DOHH2 (cell line): ENCODE data around the gene ESPN.

Experiments used
- H3F3A ChIP-seq: fragments of 200-600 bp; sonication (generic), shearing (Covaris generic); 2 replicates; pipeline ENCODE4 v1.6.0; 2016; ENCODE audit warnings: antibody characterized with exemption, mild to moderate bottlenecking; ENCODE audit not compliant: control insufficient read depth, insufficient read depth
- H3K27ac ChIP-seq: fragments of 200-600 bp; sonication (generic); 2 replicates; pipeline ENCODE4 v1.5.1; 2014; ENCODE audit warnings: low read depth, mild to moderate bottlenecking, low read length, moderate library complexity
- H3K27me3 ChIP-seq: fragments of 200-600 bp; sonication (generic); 2 replicates; pipeline ENCODE4 v1.6.1; 2014; ENCODE audit warnings: mild to moderate bottlenecking, low read length, mixed read lengths; ENCODE audit not compliant: control insufficient read depth
- H3K36me3 ChIP-seq: fragments of 200-600 bp; sonication (generic); 2 replicates; pipeline ENCODE4 v1.6.1; 2014; ENCODE audit warnings: mild to moderate bottlenecking, low read length, moderate library complexity, mixed read lengths; ENCODE audit not compliant: control insufficient read depth
- H3K4me1 ChIP-seq: fragments of 200-600 bp; sonication (generic); 2 replicates; pipeline ENCODE4 v1.6.1; 2014; ENCODE audit warnings: mild to moderate bottlenecking, low read length, mixed read lengths; ENCODE audit not compliant: control insufficient read depth
- H3K4me2 ChIP-seq: fragments of 200-600 bp; sonication (generic); 2 replicates; pipeline ENCODE4 v1.6.0; 2014; ENCODE audit warnings: mild to moderate bottlenecking, low read length, moderate library complexity
- H3K4me3 ChIP-seq: fragments of 200-600 bp; sonication (generic); 2 replicates; pipeline ENCODE4 v1.5.1; 2014; ENCODE audit warnings: mild to moderate bottlenecking, low read length, mixed read lengths
- H3K79me2 ChIP-seq: fragments of 200-600 bp; sonication (generic); 2 replicates; pipeline ENCODE4 v1.6.1; 2014; ENCODE audit warnings: mild to moderate bottlenecking, low read length, mixed read lengths; ENCODE audit not compliant: control insufficient read depth
- H3K9me2 ChIP-seq: fragments of 200-600 bp; sonication (generic); replicated peaks from 2 replicates; pipeline ENCODE4 v1.6.1; 2014; ENCODE audit warnings: mild to moderate bottlenecking, low read length, mixed read lengths; ENCODE audit not compliant: control insufficient read depth
- H3K9me3 ChIP-seq: fragments of 200-600 bp; sonication (generic); 2 replicates; pipeline ENCODE4 v1.6.1; 2014; ENCODE audit warnings: antibody characterized with exemption, low read length, mixed read lengths; ENCODE audit not compliant: control insufficient read depth, insufficient read depth
- H4K20me1 ChIP-seq: fragments of 200-600 bp; sonication (generic); 2 replicates; pipeline ENCODE4 v1.6.0; 2014; ENCODE audit warnings: low read depth, mild to moderate bottlenecking, antibody characterized with exemption, low read length, moderate library complexity; ENCODE audit not compliant: control insufficient read depth, insufficient read depth
- CTCF ChIP-seq: fragments of 200-600 bp; sonication (generic); IDR thresholded peaks from one replicate; pipeline ENCODE4 v1.5.1; 2014; ENCODE audit warnings: antibody characterized with exemption, mild to moderate bottlenecking, low read depth, low read length; ENCODE audit not compliant: poor library complexity, severe bottlenecking
- EZH2phosphoT487 ChIP-seq: fragments of 200-600 bp; sonication (generic); IDR thresholded peaks from 2 replicates; pipeline ENCODE4 v1.6.1; 2017; ENCODE audit warnings: borderline replicate concordance, mild to moderate bottlenecking, antibody characterized with exemption, low read length, moderate library complexity, mixed read lengths

ESPN gene

GRCh38 chr1:6481820-6482219, 57.2 kb downstream of the ESPN start:
- peaks cover 20% of the 10 kb centered on the region for H3K27me3 ChIP-seq
- no peaks in the 10 kb centered on the region for H3F3A ChIP-seq
- no peaks in the 10 kb centered on the region for H3K9me3 ChIP-seq
- no peaks in the 10 kb centered on the region for H3K36me3 ChIP-seq
- no peak for TF ChIP-seq EZH2phosphoT487
- no peak for TF ChIP-seq CTCF
- H4K20me1 ChIP-seq, result no peaks in the 10 kb centered on the region
- H3K9me2 ChIP-seq, result no peaks in the 10 kb centered on the region
- no peak overlapping the region for H3K4me3 ChIP-seq
- H3K27ac ChIP-seq, result no peak overlapping the region
- H3K4me2 ChIP-seq, result no peak overlapping the region
- H3K79me2 ChIP-seq, result no peaks in the 10 kb centered on the region
- no peaks in the 10 kb centered on the region for H3K4me1 ChIP-seq

- no peaks in the 10 kb centered on the region for H3K9me3 ChIP-seq
- H4K20me1 ChIP-seq, result no peaks in the 10 kb centered on the region
- H3K4me3 ChIP-seq, result no peak overlapping the region
- no peaks in the 10 kb centered on the region for H3K9me2 ChIP-seq
- H3K79me2 ChIP-seq, result no peaks in the 10 kb centered on the region
- no peaks in the 10 kb centered on the region for H3K4me1 ChIP-seq
- peaks cover 20% of the 10 kb centered on the region for H3K27me3 ChIP-seq
- H3K27ac ChIP-seq, result no peak overlapping the region
- no peaks in the 10 kb centered on the region for H3F3A ChIP-seq
- no peak overlapping the region for H3K4me2 ChIP-seq
- no peak for TF ChIP-seq EZH2phosphoT487
- TF ChIP-seq CTCF, result no peak
- no peaks in the 10 kb centered on the region for H3K36me3 ChIP-seq
These were observed 58.6 kb downstream of the ESPN start for GRCh38 chr1:6483017-6483760.

GRCh38 chr1:6483761-6484117, 59.2 kb downstream of the ESPN start:
- Histone ChIP-seq H3K79me2 (no peaks in the 10 kb centered on the region), H4K20me1 (no peaks in the 10 kb centered on the region), H3K4me2 (no peak overlapping the region), H3K27ac (no peak overlapping the region), H3F3A (no peaks in the 10 kb centered on the region), H3K4me3 (no peak overlapping the region), H3K4me1 (no peaks in the 10 kb centered on the region), H3K27me3 (peaks cover 20% of the 10 kb centered on the region), H3K9me3 (no peaks in the 10 kb centered on the region), H3K36me3 (no peaks in the 10 kb centered on the region), H3K9me2 (no peaks in the 10 kb centered on the region)
- no peak for TF ChIP-seq EZH2phosphoT487
- TF ChIP-seq CTCF, result no peak
